ENCODE results near the gene TUNAR.

DNA sequence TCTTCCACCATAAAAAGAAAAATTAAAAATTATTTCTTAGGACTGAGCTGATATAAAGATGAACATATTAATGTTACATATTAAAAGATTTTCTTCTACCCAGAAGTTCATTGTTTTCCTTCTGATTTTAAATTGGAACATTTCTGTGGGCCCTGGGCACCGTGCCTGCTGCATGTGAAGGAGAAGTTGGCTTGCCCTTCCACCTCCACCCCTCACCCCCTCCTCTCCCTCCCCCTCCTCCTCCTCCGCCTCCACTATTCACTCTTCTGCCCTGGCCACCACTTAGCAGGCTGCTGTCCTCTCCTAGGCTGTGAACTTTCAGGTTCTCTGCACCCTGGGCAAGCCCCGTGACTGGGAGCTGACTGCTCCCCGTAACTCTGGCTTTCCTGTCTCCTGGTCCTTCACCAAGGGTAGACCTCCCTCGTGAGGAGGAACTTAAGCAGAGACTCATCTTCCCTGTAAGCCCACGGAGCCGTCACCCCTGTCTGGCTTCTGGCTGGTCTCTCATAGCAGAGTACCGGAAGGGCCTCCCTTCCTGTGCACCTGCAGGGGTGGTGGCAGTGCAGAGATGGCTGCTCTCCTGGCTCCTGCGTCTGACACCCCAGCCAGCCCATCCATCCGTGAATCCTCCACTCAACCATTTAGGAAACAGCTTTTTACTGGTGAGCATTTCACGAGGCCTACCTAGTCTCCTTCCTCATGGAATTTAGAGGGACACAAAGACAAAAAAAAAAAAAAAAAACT, 12.8 kb downstream of the TUNAR start:
- TF ChIP-seq, protein P1, sequence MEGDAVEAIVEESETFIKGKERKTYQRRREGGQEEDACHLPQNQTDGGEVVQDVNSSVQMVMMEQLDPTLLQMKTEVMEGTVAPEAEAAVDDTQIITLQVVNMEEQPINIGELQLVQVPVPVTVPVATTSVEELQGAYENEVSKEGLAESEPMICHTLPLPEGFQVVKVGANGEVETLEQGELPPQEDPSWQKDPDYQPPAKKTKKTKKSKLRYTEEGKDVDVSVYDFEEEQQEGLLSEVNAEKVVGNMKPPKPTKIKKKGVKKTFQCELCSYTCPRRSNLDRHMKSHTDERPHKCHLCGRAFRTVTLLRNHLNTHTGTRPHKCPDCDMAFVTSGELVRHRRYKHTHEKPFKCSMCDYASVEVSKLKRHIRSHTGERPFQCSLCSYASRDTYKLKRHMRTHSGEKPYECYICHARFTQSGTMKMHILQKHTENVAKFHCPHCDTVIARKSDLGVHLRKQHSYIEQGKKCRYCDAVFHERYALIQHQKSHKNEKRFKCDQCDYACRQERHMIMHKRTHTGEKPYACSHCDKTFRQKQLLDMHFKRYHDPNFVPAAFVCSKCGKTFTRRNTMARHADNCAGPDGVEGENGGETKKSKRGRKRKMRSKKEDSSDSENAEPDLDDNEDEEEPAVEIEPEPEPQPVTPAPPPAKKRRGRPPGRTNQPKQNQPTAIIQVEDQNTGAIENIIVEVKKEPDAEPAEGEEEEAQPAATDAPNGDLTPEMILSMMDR (conservative IDR thresholded peaks at IDR 0.05; ENCODE audit: low read length): no peak
- no peak for TF ChIP-seq EZH2phosphoT487 (IDR thresholded peaks at IDR 0.05; ENCODE audit: borderline replicate concordance)

All from Loucy (cell line).